ENCODE data around the gene AIP. TPM values are rescaled to one million over a fixed set of nuclear protein-coding genes. Genes with fewer than 3 reads are reported as not detected.

Gene AIP
- total RNA-seq, 2 experiments from 2014 or later = 142 to 144 TPM

DNA sequence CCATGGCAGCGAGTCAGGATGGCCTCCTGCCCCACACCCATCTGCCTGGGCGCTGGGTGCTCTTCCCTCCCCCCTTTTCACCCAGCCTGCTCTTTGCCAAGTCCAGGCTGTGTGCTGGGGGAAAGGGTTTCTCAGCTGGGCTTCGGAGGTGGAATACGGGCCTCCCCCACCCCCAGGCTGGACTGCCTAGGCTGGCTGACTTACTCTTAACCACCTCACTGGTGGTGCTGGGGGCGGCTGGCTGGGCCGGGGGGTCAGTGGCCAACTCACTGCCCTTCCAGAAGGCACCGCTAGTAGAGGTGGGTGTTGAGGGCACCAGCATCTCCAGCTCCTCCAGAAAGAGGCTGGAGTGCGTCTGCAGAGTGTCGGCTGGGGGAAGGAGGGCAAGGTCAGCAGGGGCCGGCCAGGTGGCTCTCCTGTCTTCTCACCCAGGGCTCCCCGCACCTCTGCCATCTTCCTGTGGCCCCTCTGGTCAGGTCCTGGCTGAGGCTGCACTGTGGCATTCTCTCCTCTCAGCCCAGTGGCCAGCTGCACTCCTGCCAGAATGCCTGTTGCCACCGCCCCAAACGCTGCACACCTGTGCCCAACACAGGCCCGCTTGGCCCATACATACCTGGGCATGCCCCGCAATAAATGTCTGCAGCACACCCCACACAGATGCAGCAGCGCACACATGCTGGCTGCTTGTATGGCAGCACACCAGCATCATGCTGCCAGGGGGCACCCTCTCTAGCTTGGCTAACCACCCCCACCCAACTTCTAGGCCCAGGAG lies 12.6 kb downstream of the AIP start:
- Mint-ChIP-seq H3K27ac (no peak overlapping the region), H3K9me3 (ENCODE audit: low read depth) (no peaks in the 10 kb centered on the region), H3K4me3 (no peak overlapping the region), H3K36me3 (ENCODE audit: low read depth) (peaks cover 24% of the 10 kb centered on the region), H3K27me3 (no peaks in the 10 kb centered on the region), H3K4me1 (peaks cover 3% of the 10 kb centered on the region)
- intact Hi-C loops (cut with DNase I, micrococcal nuclease) = no loop called here
- ChIA-PET POLR2A (no interaction called here), CTCF (interaction anchor here (0.7 kb wide), 1 partner anchor 92 kb away, joined by 3 read pairs; the partner anchor contains the start of gene TBC1D10C)
- DNase-seq (no peak), ATAC-seq (no peak)

DNA sequence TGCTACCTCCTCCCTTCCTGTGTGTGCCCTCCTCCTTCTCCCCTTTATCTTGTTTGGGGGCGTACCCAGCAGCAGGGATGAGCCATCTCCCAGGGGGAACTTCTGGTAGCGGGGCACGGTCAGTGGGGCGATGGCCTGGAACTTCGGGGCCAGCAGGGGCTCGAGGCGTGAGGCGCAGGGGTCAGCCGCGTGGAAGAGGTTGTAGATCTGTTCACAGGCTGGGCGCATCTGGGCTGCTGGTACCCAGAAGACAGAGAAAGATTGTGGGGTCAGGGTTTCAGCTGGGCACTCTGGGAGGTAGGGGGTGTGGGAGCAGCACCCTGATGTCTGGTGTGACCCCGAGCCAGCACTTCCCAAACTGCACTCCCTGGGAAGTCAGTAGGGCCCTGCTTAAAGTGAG lies 13.3 kb downstream of the AIP start:
- no peak for ATAC-seq
- CTCF ChIA-PET = interaction anchor here (0.7 kb wide), 1 partner anchor 92 kb away, joined by 3 read pairs; the partner anchor contains the start of gene TBC1D10C
- Mint-ChIP-seq H3K4me3 (no peak overlapping the region), H3K27me3 (no peaks in the 10 kb centered on the region), H3K27ac (no peak overlapping the region), H3K4me1 (peaks cover 6% of the 10 kb centered on the region), H3K36me3 (ENCODE audit: low read depth) (peaks cover 24% of the 10 kb centered on the region), H3K9me3 (ENCODE audit: low read depth) (no peaks in the 10 kb centered on the region)
- DNase-seq = no peak
- POLR2A ChIA-PET = no interaction called here
- intact Hi-C loops (cut with DNase I, micrococcal nuclease) = no loop called here

DNA sequence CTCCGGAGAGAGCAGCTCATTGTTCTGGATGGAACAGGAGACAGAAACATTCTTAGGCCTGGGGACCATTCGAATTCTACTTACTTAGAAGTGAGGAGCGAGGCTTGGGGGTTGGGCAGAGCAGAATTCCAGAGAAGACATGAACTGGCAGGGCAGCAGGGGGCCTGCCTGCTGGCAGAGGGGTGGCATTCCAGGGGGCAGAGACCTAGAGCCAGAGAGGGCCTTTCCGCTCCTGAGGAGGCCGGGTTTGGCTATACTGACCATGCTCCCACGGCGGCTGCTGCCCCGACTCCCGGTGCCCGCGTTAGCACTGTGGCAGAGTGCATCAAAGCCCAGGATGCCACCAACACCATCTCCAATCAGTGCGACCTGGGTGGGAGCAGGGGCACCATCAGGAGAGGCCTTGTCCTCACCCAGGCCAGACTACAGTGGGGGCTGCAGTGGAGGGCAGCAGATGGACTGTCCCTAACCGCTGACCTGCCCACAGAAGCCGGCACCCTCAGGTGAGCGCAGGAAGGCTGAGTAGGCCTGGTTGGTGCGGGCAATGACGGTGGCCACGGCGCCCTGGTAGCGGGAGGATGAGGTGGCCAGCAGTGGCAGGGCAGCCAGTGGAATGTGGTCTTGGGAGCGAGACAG lies 14.9 kb downstream of the AIP start:
- peaks cover 15% of the 10 kb centered on the region for H3K4me1 Mint-ChIP-seq
- H3K36me3 Mint-ChIP-seq (ENCODE audit: low read depth) = peaks cover 27% of the 10 kb centered on the region
- H3K27ac Mint-ChIP-seq = no peak overlapping the region
- ATAC-seq (no peak), DNase-seq (no peak)
- no peak overlapping the region for H3K4me3 Mint-ChIP-seq
- ChIA-PET CTCF (no interaction called here), POLR2A (no interaction called here)
- no peaks in the 10 kb centered on the region for H3K27me3 Mint-ChIP-seq
- intact Hi-C loops (cut with DNase I, micrococcal nuclease) = no loop called here
- H3K9me3 Mint-ChIP-seq (ENCODE audit: low read depth) = no peaks in the 10 kb centered on the region

DNA sequence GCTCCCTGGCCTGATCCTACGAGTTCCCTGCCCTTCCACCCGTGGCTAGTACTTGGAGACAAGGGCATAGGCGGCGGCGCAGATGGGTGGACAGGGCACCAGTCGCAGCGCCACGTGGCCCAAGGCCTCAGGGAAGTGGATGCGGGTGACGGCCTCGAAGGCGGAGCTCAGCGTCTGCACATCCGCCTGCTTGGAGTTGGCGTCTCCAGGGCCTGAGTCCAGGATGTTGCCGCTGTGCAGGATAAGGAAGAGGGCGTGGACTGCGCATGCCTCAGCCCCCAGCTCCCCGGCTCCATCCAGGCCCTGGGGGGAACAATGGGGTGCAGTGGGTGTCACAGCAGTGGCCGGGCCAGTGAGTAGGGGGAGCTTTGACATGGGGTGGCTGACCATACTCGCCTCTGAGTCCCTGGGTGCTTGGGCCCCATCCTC lies 15.7 kb downstream of the AIP start:
- Mint-ChIP-seq H3K4me3 (no peak overlapping the region), H3K4me1 (peaks cover 22% of the 10 kb centered on the region), H3K9me3 (ENCODE audit: low read depth) (no peaks in the 10 kb centered on the region), H3K27ac (no peak overlapping the region), H3K27me3 (no peaks in the 10 kb centered on the region), H3K36me3 (ENCODE audit: low read depth) (peaks cover 27% of the 10 kb centered on the region)
- intact Hi-C loops (cut with DNase I, micrococcal nuclease) = no loop called here
- POLR2A ChIA-PET = interaction anchor here (0.6 kb wide), 1 partner anchor 72 kb away, joined by 3 read pairs; no protein-coding TSS in a partner anchor
- no peak for ATAC-seq
- no peak for DNase-seq
- CTCF ChIA-PET = no interaction called here

DNA sequence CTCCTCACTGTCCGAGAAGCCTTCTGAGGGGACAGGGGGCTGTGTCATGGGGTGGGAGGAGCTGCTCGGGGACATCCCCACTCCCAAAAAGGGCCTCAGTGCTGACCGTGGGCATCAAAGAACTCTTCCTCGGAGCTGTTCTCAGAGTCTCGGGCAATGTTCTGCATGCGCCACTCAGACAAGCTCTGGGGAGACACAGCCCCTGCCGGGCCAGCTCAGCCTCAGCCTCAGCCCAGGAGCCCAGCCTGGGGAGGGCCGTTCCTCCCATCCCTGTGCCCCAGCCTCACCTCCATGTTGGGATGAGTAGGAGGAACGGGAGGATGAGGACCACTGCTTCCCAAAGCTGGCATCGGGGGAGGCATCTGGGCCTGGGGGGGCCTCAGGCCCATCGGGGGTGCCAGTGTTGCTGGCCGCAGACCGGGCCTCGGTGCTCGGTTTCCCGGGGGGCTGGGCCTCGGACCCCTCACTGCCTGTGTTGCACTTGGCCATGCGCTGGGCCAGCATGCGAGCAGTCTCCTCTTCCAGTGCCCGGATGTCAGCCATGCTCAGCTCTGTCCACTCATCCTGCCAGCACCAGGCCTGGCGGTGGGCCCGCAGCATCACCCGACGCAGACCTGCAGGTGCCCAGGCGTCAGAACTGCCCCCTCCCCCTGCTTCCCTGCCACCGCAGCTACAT lies 17.1 kb downstream of the AIP start:
- H3K27me3 Mint-ChIP-seq = no peaks in the 10 kb centered on the region
- CTCF ChIA-PET = interaction anchor here (0.7 kb wide), 1 partner anchor 35 kb away, joined by 3 read pairs; no protein-coding TSS in a partner anchor
- POLR2A ChIA-PET = no interaction called here
- H3K4me3 Mint-ChIP-seq = no peak overlapping the region
- ATAC-seq = no peak
- H3K9me3 Mint-ChIP-seq (ENCODE audit: low read depth) = no peaks in the 10 kb centered on the region
- H3K36me3 Mint-ChIP-seq (ENCODE audit: low read depth) = peaks cover 27% of the 10 kb centered on the region
- DNase-seq = no peak
- peaks cover 23% of the 10 kb centered on the region for H3K4me1 Mint-ChIP-seq
- intact Hi-C loops (cut with DNase I, micrococcal nuclease) = no loop called here
- H3K27ac Mint-ChIP-seq = no peak overlapping the region

DNA sequence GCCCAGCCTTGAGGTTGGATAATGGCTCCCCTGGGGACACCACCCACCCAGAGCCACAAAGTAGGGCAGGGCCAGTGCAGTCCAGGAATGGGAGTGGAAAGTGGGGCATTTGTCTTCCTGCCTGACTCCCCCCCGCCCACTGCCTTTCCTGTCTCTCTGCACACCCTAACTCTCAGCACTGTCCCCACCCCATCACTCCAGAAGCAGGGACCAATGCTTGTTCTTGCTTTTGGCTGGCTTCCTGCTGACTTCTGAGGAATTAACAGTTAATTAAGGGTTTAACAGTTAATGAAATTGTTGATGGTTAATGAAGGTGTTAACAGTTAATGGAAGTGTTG lies 17.6 kb downstream of the AIP start:
- Mint-ChIP-seq H3K9me3 (ENCODE audit: low read depth) (no peaks in the 10 kb centered on the region), H3K27ac (no peak overlapping the region), H3K27me3 (no peaks in the 10 kb centered on the region), H3K36me3 (ENCODE audit: low read depth) (peaks cover 27% of the 10 kb centered on the region), H3K4me1 (peaks cover 24% of the 10 kb centered on the region), H3K4me3 (no peak overlapping the region)
- ChIA-PET CTCF (interaction anchor here (0.7 kb wide), 1 partner anchor 35 kb away, joined by 3 read pairs; no protein-coding TSS in a partner anchor), POLR2A (no interaction called here)
- DNase-seq (no peak), ATAC-seq (no peak)
- intact Hi-C loops (cut with DNase I, micrococcal nuclease) = no loop called here

DNA sequence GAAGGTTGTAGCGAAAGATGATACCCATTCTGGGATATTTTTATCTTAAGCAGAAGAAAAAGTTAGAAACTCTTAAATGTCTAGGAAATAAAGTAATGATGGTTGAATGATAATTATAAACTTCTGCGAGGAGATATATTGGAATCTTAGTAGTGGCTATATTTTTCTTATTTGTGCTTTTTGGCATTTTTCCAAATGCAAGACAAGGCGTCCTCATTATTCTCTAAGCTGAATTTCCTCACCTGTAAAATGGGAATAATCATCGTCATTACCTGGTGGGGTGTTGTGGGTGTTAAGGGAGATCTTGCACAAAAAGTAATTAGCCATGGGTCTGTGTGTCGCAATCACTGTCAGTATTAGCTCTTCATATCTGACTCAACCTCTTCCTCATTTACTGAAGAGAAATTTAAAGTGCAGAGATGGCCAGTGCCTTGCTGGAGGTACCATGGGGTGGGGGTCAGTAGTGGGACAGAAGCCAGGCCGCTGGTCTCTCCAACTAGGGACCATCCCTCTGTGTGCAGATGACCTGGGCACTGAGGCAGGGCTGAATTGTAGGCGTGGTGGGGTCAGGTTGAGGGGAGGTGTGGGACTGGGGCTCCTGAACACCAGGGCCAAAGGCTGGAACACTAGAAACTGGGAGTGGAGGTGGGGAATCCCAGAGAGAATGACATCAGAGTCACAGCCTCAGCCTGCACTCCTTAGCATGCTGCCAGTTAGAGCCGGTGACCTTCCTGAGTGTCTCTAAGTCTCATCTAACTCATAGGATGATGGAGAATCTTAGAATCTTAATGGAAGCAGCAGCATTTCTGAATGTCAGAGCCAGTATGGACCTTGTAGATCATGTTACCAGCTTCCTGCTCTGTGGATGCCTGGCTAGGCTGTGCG lies 18.2 kb downstream of the AIP start:
- H3K27ac Mint-ChIP-seq = peak overlapping the region; percentile 17
- H3K4me1 Mint-ChIP-seq = peaks cover 28% of the 10 kb centered on the region
- DNase-seq = no peak
- H3K9me3 Mint-ChIP-seq (ENCODE audit: low read depth) = no peaks in the 10 kb centered on the region
- no peaks in the 10 kb centered on the region for H3K27me3 Mint-ChIP-seq
- H3K4me3 Mint-ChIP-seq = no peak overlapping the region
- POLR2A ChIA-PET = no interaction called here
- ATAC-seq = no peak
- intact Hi-C loops (cut with DNase I, micrococcal nuclease) = no loop called here
- CTCF ChIA-PET = interaction anchor here (0.7 kb wide), 1 partner anchor 36 kb away, joined by 3 read pairs; no protein-coding TSS in a partner anchor
- H3K36me3 Mint-ChIP-seq (ENCODE audit: low read depth) = peaks cover 27% of the 10 kb centered on the region

DNA sequence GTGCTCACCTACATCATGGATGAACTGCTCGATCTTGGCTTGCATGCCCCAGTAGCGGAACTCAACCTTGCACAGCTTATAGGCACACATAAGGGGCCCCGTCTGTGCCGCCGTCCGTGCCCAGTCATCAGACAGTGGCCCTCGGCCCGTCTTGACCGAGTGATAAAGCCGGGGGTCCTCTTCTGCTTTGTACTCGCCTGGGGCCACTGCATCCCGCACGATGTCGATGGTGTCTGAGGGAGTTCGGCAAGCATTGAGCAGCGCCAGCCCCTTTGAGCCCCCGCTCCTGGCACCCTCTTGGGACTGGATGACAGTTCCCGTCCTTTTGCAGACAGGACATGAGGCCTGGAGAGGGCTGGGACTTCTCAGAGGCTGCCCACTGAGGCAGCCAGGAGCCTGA lies 19.0 kb downstream of the AIP start:
- POLR2A ChIA-PET = no interaction called here

DNA sequence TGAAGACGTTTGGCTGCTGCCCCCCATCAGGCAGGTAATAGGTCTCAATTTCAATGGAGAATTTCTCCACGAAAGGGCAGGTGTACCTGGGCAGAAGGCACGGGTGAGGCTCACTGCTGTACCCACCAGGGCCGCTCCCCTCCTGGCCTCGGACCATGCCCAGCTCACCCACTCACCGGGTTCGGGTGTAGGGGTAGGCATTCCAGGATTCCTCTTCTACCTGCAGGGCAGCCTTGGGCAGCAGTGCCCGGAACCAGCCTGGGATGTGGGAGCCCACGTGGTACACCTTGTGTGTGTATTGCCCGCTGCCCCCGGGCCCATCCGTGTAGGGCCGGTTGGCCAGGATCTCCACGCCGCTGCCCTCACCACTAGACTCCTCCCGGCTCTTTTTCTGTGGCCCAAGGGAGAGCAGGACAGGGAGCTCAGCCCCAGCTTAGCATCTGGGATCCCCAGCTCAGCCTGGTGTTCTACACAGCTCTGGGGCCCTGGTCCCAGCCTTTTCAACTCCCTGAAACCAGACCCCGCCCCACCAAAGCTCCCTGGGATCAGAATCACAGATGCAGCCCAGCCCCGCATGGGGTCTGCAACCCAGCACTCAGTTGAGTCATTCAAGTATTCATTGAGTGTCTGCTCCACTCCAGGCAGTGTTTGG lies 19.6 kb downstream of the AIP start:
- no peak for ATAC-seq
- no peak for DNase-seq
- H3K27ac Mint-ChIP-seq = no peak overlapping the region
- H3K4me3 Mint-ChIP-seq = peak overlapping the region; percentile 56
- POLR2A ChIA-PET = no interaction called here
- peaks cover 37% of the 10 kb centered on the region for H3K36me3 Mint-ChIP-seq (ENCODE audit: low read depth)
- intact Hi-C loops (cut with DNase I, micrococcal nuclease) = no loop called here
- H3K27me3 Mint-ChIP-seq = no peaks in the 10 kb centered on the region
- peaks cover 40% of the 10 kb centered on the region for H3K4me1 Mint-ChIP-seq
- CTCF ChIA-PET = no interaction called here
- no peaks in the 10 kb centered on the region for H3K9me3 Mint-ChIP-seq (ENCODE audit: low read depth)

More for the DNA sequence above, 19.0 kb downstream of the AIP start:
- CTCF ChIA-PET = no interaction called here
- Mint-ChIP-seq H3K27me3 (no peaks in the 10 kb centered on the region), H3K36me3 (ENCODE audit: low read depth) (peaks cover 34% of the 10 kb centered on the region), H3K4me1 (peaks cover 36% of the 10 kb centered on the region), H3K27ac (no peak overlapping the region), H3K9me3 (ENCODE audit: low read depth) (no peaks in the 10 kb centered on the region), H3K4me3 (no peak overlapping the region)
- ATAC-seq = no peak
- intact Hi-C loops (cut with DNase I, micrococcal nuclease) = no loop called here
- DNase-seq = no peak

DNA sequence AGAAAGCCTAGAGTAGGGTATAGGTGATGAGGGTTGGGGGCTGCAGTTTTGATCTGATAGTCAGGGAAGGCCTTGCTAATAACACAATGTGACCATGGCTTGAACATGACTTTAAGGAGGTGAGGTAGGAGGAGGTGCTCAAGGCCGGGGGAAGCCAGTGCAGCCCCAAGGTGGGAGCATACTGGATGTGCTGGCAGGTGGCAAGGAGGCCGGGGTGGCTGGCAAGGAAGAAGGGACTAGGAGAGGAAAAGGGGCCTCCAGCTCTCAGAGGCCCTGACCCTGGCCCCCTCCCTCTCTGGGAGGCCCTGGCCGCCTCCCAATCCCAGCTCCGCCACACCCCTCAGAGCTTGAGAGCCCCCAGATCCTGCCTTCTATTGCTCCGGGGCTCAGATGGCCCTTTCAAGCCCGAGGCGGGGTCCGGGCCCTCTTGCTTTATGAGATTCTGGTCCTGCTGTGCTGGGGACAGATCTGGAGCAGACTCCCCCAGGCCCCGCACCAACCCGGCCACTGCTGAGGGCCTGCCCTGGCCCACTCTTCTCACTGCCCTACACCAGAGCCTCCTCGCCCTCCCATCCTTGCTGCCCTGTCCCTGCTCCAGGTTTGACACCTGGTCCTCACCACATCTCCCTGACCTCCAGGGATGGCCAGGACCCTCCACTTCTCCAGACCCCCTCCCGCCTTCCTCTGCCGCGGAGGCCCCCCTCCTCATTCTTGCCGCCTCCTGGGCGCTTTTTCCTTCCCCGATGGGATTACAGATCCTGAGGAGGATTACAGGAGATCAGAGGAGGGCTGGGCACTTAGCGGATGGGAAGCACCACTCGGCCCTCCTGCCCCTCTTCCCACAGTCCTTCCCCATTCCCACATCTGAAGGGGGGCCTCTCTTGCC lies 20.5 kb downstream of the AIP start:
- ChIA-PET CTCF (no interaction called here), POLR2A (no interaction called here)
- Mint-ChIP-seq H3K4me3 (peak overlapping the region; percentile 56), H3K27me3 (no peaks in the 10 kb centered on the region), H3K9me3 (ENCODE audit: low read depth) (no peaks in the 10 kb centered on the region), H3K36me3 (ENCODE audit: low read depth) (peaks cover 37% of the 10 kb centered on the region), H3K27ac (peak overlapping the region; percentile 4), H3K4me1 (peaks cover 40% of the 10 kb centered on the region)
- no peak for ATAC-seq
- DNase-seq = no peak
- intact Hi-C loops (cut with DNase I, micrococcal nuclease) = loop anchor here in 1 of 2 experiments (2.0 kb wide), 1 partner anchor 19 kb away; no protein-coding TSS in a partner anchor
